Glutamatergic neuron (in vitro differentiated cells): ENCODE results near the gene BCAM. TPM values are rescaled to one million over a fixed set of nuclear protein-coding genes. Genes with fewer than 3 reads are reported as not detected.

Experiments
- DNase-seq: peaks from one replicate; pipeline ENCODE4 v3.0.0; 2022
- H3K27ac Mint-ChIP-seq: one replicate; pipeline ENCODE4 v1.8.0; 2020; ENCODE audit warnings: mild to moderate bottlenecking, mixed read lengths, inconsistent platforms; ENCODE audit not compliant: unreplicated experiment
- H3K27me3 Mint-ChIP-seq: one replicate; pipeline ENCODE4 v1.8.0; 2020; ENCODE audit warnings: mild to moderate bottlenecking, moderate library complexity, mixed read lengths, inconsistent platforms; ENCODE audit not compliant: unreplicated experiment
- H3K36me3 Mint-ChIP-seq: one replicate; pipeline ENCODE4 v1.8.0; 2020; ENCODE audit warnings: mild to moderate bottlenecking, mixed read lengths, inconsistent platforms; ENCODE audit not compliant: unreplicated experiment
- H3K4me1 Mint-ChIP-seq: one replicate; pipeline ENCODE4 v1.8.0; 2020; ENCODE audit warnings: mild to moderate bottlenecking, low read depth, mixed read lengths, inconsistent platforms; ENCODE audit not compliant: unreplicated experiment
- H3K4me3 Mint-ChIP-seq: one replicate; pipeline ENCODE4 v1.8.0; 2020; ENCODE audit warnings: mild to moderate bottlenecking, mixed read lengths, inconsistent platforms; ENCODE audit not compliant: unreplicated experiment
- H3K9me3 Mint-ChIP-seq: one replicate; pipeline ENCODE4 v1.8.0; 2020; ENCODE audit warnings: mild to moderate bottlenecking, moderate library complexity, mixed read lengths, inconsistent platforms; ENCODE audit not compliant: unreplicated experiment
- CTCF ChIP-seq: fragments of 200-600 bp; sonication (generic); IDR thresholded peaks from one replicate; pipeline ENCODE4 v1.5.0; 2021; ENCODE audit not compliant: partially characterized antibody, unreplicated experiment
- total RNA-seq: library from RNA; stranded (reverse); fragmentation: NEBNext Ultra II Directional; extraction: Animal tissue kit (Norgen Biotek cat#: 25700); gene quantifications from one replicate; pipeline ENCODE4 v1.2.1, GENCODE V29; 2021; ENCODE audit not compliant: unreplicated experiment

Gene BCAM
- total RNA-seq, 1 donor from 2014 or later: 47.1 TPM

DNA sequence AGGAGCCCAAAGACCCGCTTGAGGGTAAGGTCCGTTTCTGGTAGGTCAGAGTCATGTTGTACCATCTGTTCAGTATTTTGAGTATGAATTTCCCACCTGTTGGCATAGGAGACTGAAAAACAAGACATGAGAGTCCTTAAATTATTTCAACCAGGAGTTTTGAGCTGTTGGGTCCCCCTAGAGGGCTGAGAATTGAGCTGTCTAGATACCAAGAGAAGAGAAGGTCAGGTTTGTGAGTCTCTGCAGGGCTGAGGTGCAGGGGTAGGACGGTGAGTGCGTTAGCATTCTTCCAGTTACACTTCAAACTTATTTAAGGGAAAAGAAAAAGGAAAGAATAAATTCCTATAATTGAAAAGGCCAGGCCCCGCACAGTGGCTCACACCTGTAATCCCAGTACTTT, 26.2 kb upstream of the BCAM start:
- no peak overlapping the region for H3K27ac Mint-ChIP-seq
- peaks cover 1% of the 10 kb centered on the region for H3K9me3 Mint-ChIP-seq
- peaks cover 3% of the 10 kb centered on the region for H3K27me3 Mint-ChIP-seq
- DNase-seq: no peak
- no peak for TF ChIP-seq CTCF
- peaks cover 2% of the 10 kb centered on the region for H3K4me1 Mint-ChIP-seq
- H3K4me3 Mint-ChIP-seq: no peak overlapping the region
- H3K36me3 Mint-ChIP-seq: no peaks in the 10 kb centered on the region

DNA sequence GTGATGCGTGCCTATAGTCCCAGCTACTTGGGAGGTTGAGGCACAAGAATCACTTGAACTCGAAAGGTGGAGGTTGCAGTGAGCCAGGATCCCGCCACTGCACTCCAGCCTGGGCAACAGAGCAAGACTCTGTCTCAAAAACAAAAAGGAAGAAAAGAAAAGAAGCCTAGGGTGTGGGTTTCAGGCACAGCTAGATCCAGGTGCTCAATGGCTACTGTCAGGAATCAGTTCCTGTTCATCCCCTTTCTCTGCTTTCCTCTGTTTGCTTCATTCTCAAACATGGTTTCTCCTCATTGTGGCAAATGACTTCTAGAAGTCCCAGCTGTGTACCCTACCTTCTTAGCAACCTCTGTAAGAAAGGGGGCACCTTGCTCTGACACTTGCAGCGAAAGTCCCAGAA, 25.4 kb upstream of the BCAM start:
- H3K9me3 Mint-ChIP-seq: peaks cover 1% of the 10 kb centered on the region
- H3K27ac Mint-ChIP-seq: no peak overlapping the region
- TF ChIP-seq CTCF: no peak
- H3K36me3 Mint-ChIP-seq: no peaks in the 10 kb centered on the region
- peaks cover 3% of the 10 kb centered on the region for H3K27me3 Mint-ChIP-seq
- DNase-seq: no peak
- peaks cover 2% of the 10 kb centered on the region for H3K4me1 Mint-ChIP-seq
- H3K4me3 Mint-ChIP-seq: no peak overlapping the region

DNA sequence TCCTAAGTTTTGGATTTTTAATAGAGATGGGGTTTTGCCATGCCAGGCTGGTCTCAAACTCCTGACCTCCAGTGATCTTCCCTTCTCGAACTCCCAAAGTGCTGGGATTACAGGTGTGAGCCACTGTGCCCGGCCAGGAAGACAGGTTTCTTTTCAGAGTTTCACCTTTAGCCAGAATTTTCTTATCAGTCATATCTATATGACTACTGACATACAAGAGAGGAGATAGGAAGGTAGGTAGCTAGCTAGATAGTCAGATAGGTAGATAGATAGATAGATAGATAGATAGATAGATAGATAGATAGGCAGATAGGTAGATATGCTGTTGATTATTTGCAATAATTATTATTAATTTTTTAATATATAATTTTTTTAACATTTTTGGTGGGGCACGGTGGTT, 23.6 kb upstream of the BCAM start:
- Mint-ChIP-seq H3K27me3 (peaks cover 3% of the 10 kb centered on the region), H3K36me3 (no peaks in the 10 kb centered on the region), H3K27ac (no peak overlapping the region), H3K4me3 (no peak overlapping the region), H3K4me1 (peaks cover 2% of the 10 kb centered on the region), H3K9me3 (peaks cover 3% of the 10 kb centered on the region)
- no peak for TF ChIP-seq CTCF
- DNase-seq: no peak

- TF ChIP-seq CTCF: no peak
- Mint-ChIP-seq H3K27me3 (peaks cover 3% of the 10 kb centered on the region), H3K9me3 (peaks cover 3% of the 10 kb centered on the region), H3K4me3 (no peak overlapping the region), H3K36me3 (no peaks in the 10 kb centered on the region), H3K27ac (no peak overlapping the region), H3K4me1 (peaks cover 2% of the 10 kb centered on the region)
- DNase-seq: no peak
Measured at GRCh38 chr19:44785993-44786392, 22.9 kb upstream of the BCAM start.

DNA sequence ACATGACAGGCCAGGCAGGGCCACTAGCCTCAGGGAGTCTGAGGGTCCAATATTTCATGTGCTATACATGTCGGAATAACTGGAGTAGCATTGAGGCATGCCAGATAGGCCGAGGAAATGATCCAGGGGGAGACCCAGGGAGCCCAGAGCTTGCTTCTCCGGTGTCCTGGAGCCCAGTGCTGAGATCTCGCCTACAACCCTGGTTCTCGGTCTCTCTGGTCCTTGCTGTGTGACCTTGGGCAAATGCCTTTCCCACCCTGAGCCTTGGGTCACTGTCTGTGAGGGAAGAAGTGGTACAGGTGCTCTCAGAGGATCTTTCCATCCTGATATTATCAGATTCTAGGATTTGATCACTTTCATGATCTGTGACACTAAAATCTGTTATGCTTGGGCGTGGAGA, 19.9 kb upstream of the BCAM start:
- Mint-ChIP-seq H3K4me3 (no peak overlapping the region), H3K9me3 (peaks cover 2% of the 10 kb centered on the region), H3K27ac (no peak overlapping the region), H3K36me3 (no peaks in the 10 kb centered on the region), H3K27me3 (no peaks in the 10 kb centered on the region), H3K4me1 (peaks cover 2% of the 10 kb centered on the region)
- no peak for DNase-seq
- no peak for TF ChIP-seq CTCF
